Measurements from ENCODE around the gene CLTA. TPM values are rescaled to one million over a fixed set of nuclear protein-coding genes. Genes with fewer than 3 reads are reported as not detected.
A peak's percentile ranks its signal among the peaks of the same experiment; 100 is the strongest.

CLTA gene
- total RNA-seq, 3 donors from 2014 or later, result 177 to 202 (median 178) TPM

GRCh38 chr9:36258208-36258995 is 67.7 kb downstream of the CLTA start, which contains the start of gene GNE:
Gene GNE (minus strand): TSS chr9:36258448. CDS start chr9:36249355, 9,093 bp downstream.
- H3K27me3 ChIP-seq, result no peaks in the 10 kb centered on the region
- peak within 1 kb of the TSS; percentile 96 to 99 for H3K27ac ChIP-seq
- peak within 1 kb of the TSS; percentile 95 to 97 (median 95) for H3K4me3 ChIP-seq
- H3K4me1 ChIP-seq, result no peaks in the 10 kb centered on the region
- no peaks in the 10 kb centered on the region for H3K9me3 ChIP-seq
- DNase-seq (ENCODE audit: low spot score in 2 of 2), result peak; percentile 97 to 99
- TF ChIP-seq CTCF (IDR thresholded peaks at IDR 0.05) (no peak), POLR2AphosphoS5 (IDR thresholded peaks at IDR 0.05) (peak; percentile 79 to 96 (median 89)), POLR2A (IDR thresholded peaks at IDR 0.05) (peak; percentile 96)
- intact Hi-C loops (cut with DNase I; ENCODE audit: low total_unique reads), result no loop called here
- no peaks in the 10 kb centered on the region for H3K36me3 ChIP-seq

DNA sequence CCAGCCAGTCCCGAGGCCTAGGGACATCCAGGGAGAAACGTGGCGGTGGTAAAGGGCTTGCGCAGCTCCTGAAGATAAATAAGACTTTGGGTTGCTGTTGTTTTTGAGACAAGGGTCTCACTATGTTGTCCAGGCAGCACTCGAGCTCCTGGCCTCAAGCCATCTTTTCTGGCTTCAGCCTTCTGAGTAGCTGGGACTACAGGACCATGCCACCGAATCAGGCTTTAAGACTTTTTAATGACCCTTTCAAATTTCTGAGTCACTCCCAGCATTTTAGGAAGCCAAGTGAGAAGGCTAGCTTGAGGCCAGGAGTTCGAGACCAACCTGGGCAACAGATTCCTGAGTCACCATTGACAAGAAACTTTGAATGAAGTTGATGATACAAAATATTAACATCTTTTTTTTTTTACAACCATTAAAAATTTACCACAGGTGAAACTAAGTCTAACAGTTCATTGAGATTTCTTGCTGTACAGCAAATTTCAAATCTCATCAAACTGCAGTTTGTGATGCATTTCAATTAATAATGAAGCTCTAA is 68.3 kb downstream of the CLTA start:
- intact Hi-C loops (cut with DNase I; ENCODE audit: low total_unique reads), result no loop called here
- no peak for DNase-seq (ENCODE audit: low spot score in 2 of 2)
- TF ChIP-seq CTCF (IDR thresholded peaks at IDR 0.05) (no peak), POLR2AphosphoS5 (IDR thresholded peaks at IDR 0.05) (no peak), POLR2A (IDR thresholded peaks at IDR 0.05) (no peak)

More for the DNA sequence above, 68.3 kb downstream of the CLTA start:
- Histone ChIP-seq H3K27me3 (no peaks in the 10 kb centered on the region), H3K4me1 (no peaks in the 10 kb centered on the region), H3K27ac (peak overlapping the region; percentile 96 to 99), H3K9me3 (no peaks in the 10 kb centered on the region), H3K4me3 (peak overlapping the region; percentile 95 to 97 (median 95)), H3K36me3 (no peaks in the 10 kb centered on the region)

Other genes starting within 250 kb of the CLTA start
- gene OR2S2, start 232.8 kb upstream of the CLTA start, total RNA-seq, result not detected
- 10 to 100 TPM; 12.7 to 25.6 (median 17.7) TPM for gene RECK, start 154.0 kb upstream of the CLTA start, total RNA-seq
- gene GLIPR2, start 54.2 kb upstream of the CLTA start, total RNA-seq, result 10 to 100 TPM; 16.5 to 57.4 (median 26.9) TPM
- gene CCIN, start 21.5 kb upstream of the CLTA start, total RNA-seq, result under 1 TPM in 1 of 3 donors, not detected in 2; 0.80 TPM
- gene GNE, start 67.5 kb downstream of the CLTA start, total RNA-seq, result 10 to 100 TPM; 24.9 to 38.2 (median 35.1) TPM
- 10 to 100 TPM; 30.8 to 45.8 (median 36.0) TPM for gene RNF38, start 209.3 kb downstream of the CLTA start, total RNA-seq

All from breast epithelium (tissue), 4 donors.